ENCODE results near the gene AZU1. TPM values are rescaled to one million over a fixed set of nuclear protein-coding genes. Genes with fewer than 3 reads are reported as not detected.

AZU1 gene
- total RNA-seq, 2 experiments from 2014 or later, result not detected

- H3K27ac Mint-ChIP-seq, result no peak overlapping the region
- no peaks in the 10 kb centered on the region for H3K9me3 Mint-ChIP-seq
- intact Hi-C loops (cut with micrococcal nuclease), result no loop called here
- no peaks in the 10 kb centered on the region for H3K27me3 Mint-ChIP-seq
- CTCF ChIA-PET, result no interaction called here
- DNase-seq, result no peak
- no peak for ATAC-seq
- POLR2A ChIA-PET, result interaction anchor here (6.8 kb wide), 1 partner anchor 8 kb away, joined by 99 read pairs; the partner anchor contains the start of gene PTBP1
- TF ChIP-seq CTCF (IDR thresholded peaks at IDR 0.05), result no peak
- no peak overlapping the region for H3K4me3 Mint-ChIP-seq
- peaks cover 14% of the 10 kb centered on the region for H3K4me1 Mint-ChIP-seq (ENCODE audit: low read depth)
- peaks cover 57% of the 10 kb centered on the region for H3K36me3 Mint-ChIP-seq (ENCODE audit: low read depth)
Observed at GRCh38 chr19:807627-808422, 19.8 kb upstream of the AZU1 start.

GRCh38 chr19:808423-808775 is 19.2 kb upstream of the AZU1 start:
- ATAC-seq (no peak), DNase-seq (no peak)
- H3K4me3 Mint-ChIP-seq, result no peak overlapping the region
- H3K9me3 Mint-ChIP-seq, result no peaks in the 10 kb centered on the region
- intact Hi-C loops (cut with micrococcal nuclease), result no loop called here
- no peaks in the 10 kb centered on the region for H3K27me3 Mint-ChIP-seq
- no peak for TF ChIP-seq CTCF (IDR thresholded peaks at IDR 0.05)
- POLR2A ChIA-PET, result interaction anchor here (1.1 to 6.8 kb wide), 2 partner anchors 9 to 20 kb away, joined by 3 to 99 read pairs; partner anchors contain the start of genes AZU1 and PTBP1
- H3K27ac Mint-ChIP-seq, result no peak overlapping the region
- H3K36me3 Mint-ChIP-seq (ENCODE audit: low read depth), result peaks cover 55% of the 10 kb centered on the region
- CTCF ChIA-PET, result no interaction called here
- H3K4me1 Mint-ChIP-seq (ENCODE audit: low read depth), result peaks cover 14% of the 10 kb centered on the region

- Mint-ChIP-seq H3K27ac (no peak overlapping the region), H3K36me3 (ENCODE audit: low read depth) (peaks cover 55% of the 10 kb centered on the region), H3K4me3 (no peak overlapping the region), H3K4me1 (ENCODE audit: low read depth) (peaks cover 9% of the 10 kb centered on the region), H3K9me3 (no peaks in the 10 kb centered on the region), H3K27me3 (no peaks in the 10 kb centered on the region)
- DNase-seq, result no peak
- TF ChIP-seq CTCF (IDR thresholded peaks at IDR 0.05), result no peak
- CTCF ChIA-PET, result no interaction called here
- no peak for ATAC-seq
- intact Hi-C loops (cut with micrococcal nuclease), result no loop called here
- POLR2A ChIA-PET, result interaction anchor here (0.8 to 6.8 kb wide), 4 partner anchors 9 to 66 kb away, joined by 3 to 99 read pairs (median 4); partner anchors contain the start of gene PTBP1
Observed at GRCh38 chr19:810077-810855, 17.4 kb upstream of the AZU1 start.

GRCh38 chr19:810883-811489 is 16.7 kb upstream of the AZU1 start:
- DNase-seq (no peak), ATAC-seq (no peak)
- H3K4me3 Mint-ChIP-seq, result no peak overlapping the region
- intact Hi-C loops (cut with micrococcal nuclease), result no loop called here
- H3K4me1 Mint-ChIP-seq (ENCODE audit: low read depth), result peaks cover 9% of the 10 kb centered on the region
- H3K27ac Mint-ChIP-seq, result no peak overlapping the region
- ChIA-PET CTCF (no interaction called here), POLR2A (interaction anchor here (0.8 to 6.8 kb wide), 2 partner anchors 12 to 65 kb away, joined by 3 to 99 read pairs; partner anchors contain the start of gene PTBP1)
- TF ChIP-seq CTCF (IDR thresholded peaks at IDR 0.05), result no peak
- H3K27me3 Mint-ChIP-seq, result no peaks in the 10 kb centered on the region
- H3K36me3 Mint-ChIP-seq (ENCODE audit: low read depth), result peaks cover 56% of the 10 kb centered on the region
- no peaks in the 10 kb centered on the region for H3K9me3 Mint-ChIP-seq

Data from activated CD8-positive, alpha-beta T cell treated with anti-CD3 and anti-CD28 coated beads for 36 hours (primary cell).